Tibial nerve (tissue), 4 donors: Measurements from ENCODE around the gene ATP7A.

Source experiments
- CTCF ChIP-seq, 5 experiments: fragments of 200-600 bp in 3 of 5; fragments of 450-650 bp in 2 of 5; sonication (generic) in 3 of 5; IDR thresholded peaks; one replicate each; pipeline ENCODE4 v1.5.1; 2016 to 2019; ENCODE audit warnings: antibody characterized with exemption in 5 of 5, mild to moderate bottlenecking in 3 of 5, moderate library complexity in 2 of 5
- EP300 ChIP-seq, 2 donors: sonication (generic); formaldehyde crosslinking; IDR thresholded peaks; one replicate each; pipeline ENCODE4 v1.6.1; 2017; ENCODE audit warnings: antibody characterized with exemption in 2 of 2, mild to moderate bottlenecking in 1 of 2
- POLR2A ChIP-seq, 2 donors: fragments of 450-650 bp; IDR thresholded peaks; one replicate each; pipeline ENCODE4 v1.6.1; 2017; ENCODE audit warnings: antibody characterized with exemption in 2 of 2, mild to moderate bottlenecking in 2 of 2, moderate library complexity in 2 of 2

- TF ChIP-seq POLR2A (IDR thresholded peaks at IDR 0.05) (no peak), CTCF (IDR thresholded peaks at IDR 0.05) (no peak), EP300 (IDR thresholded peaks at IDR 0.05) (no peak)
These were observed 109.3 kb downstream of the ATP7A start for GRCh38 chrX:78019586-78020483.
